Activated CD4-positive, alpha-beta memory T cell treated with anti-CD3 and anti-CD28 coated beads for 36 hours (primary cell): ENCODE results near the gene PRCD. TPM values are rescaled to one million over a fixed set of nuclear protein-coding genes. Genes with fewer than 3 reads are reported as not detected.
"Not testable (repeated sequence)": the region's sequence is repeated elsewhere in the genome, so short reads cannot be mapped to it uniquely, and the experiment has no call there.

ENCODE experiments used
- CTCF ChIA-PET: fragments of 350-600 bp; sonication (Branson Sonifier 250); formaldehyde crosslinking; loops from one replicate; lab custom pipeline; 2021; ENCODE audit warnings: antibody characterized with exemption, inconsistent platforms; lab: Charles Lee
- POLR2A ChIA-PET: fragments of 350-600 bp; sonication (Branson Sonifier 250); formaldehyde crosslinking; loops from one replicate; lab custom pipeline; 2021; ENCODE audit warnings: antibody characterized with exemption; lab: Charles Lee
- DNase-seq: peaks from one replicate; pipeline ENCODE4 v3.0.0-alpha.2; 2020
- H3K27ac Mint-ChIP-seq: one replicate; pipeline ENCODE4 v1.8.0; 2021; ENCODE audit warnings: mixed read lengths
- H3K27me3 Mint-ChIP-seq: one replicate; pipeline ENCODE4 v1.8.0; 2021; ENCODE audit warnings: mixed read lengths
- H3K36me3 Mint-ChIP-seq: one replicate; pipeline ENCODE4 v1.8.0; 2021; ENCODE audit warnings: mixed read lengths
- H3K4me1 Mint-ChIP-seq: one replicate; pipeline ENCODE4 v1.8.0; 2021; ENCODE audit warnings: low read depth, mixed read lengths
- H3K4me3 Mint-ChIP-seq: one replicate; pipeline ENCODE4 v1.8.0; 2021; ENCODE audit warnings: mild to moderate bottlenecking, mixed read lengths
- H3K9me3 Mint-ChIP-seq: one replicate; pipeline ENCODE4 v1.8.0; 2021; ENCODE audit warnings: mixed read lengths
- intact Hi-C: fragments of 100-400 bp; cut with micrococcal nuclease; formaldehyde crosslinking; loops from one replicate; pipeline ENCODE4 v1.15.1; 2023
- total RNA-seq, 2 experiments: library from RNA; stranded (reverse); gene quantifications; one replicate each; pipeline ENCODE4 v1.2.3, GENCODE V29; 2021

The PRCD gene
- total RNA-seq, 2 experiments from 2014 or later: not detected

DNA sequence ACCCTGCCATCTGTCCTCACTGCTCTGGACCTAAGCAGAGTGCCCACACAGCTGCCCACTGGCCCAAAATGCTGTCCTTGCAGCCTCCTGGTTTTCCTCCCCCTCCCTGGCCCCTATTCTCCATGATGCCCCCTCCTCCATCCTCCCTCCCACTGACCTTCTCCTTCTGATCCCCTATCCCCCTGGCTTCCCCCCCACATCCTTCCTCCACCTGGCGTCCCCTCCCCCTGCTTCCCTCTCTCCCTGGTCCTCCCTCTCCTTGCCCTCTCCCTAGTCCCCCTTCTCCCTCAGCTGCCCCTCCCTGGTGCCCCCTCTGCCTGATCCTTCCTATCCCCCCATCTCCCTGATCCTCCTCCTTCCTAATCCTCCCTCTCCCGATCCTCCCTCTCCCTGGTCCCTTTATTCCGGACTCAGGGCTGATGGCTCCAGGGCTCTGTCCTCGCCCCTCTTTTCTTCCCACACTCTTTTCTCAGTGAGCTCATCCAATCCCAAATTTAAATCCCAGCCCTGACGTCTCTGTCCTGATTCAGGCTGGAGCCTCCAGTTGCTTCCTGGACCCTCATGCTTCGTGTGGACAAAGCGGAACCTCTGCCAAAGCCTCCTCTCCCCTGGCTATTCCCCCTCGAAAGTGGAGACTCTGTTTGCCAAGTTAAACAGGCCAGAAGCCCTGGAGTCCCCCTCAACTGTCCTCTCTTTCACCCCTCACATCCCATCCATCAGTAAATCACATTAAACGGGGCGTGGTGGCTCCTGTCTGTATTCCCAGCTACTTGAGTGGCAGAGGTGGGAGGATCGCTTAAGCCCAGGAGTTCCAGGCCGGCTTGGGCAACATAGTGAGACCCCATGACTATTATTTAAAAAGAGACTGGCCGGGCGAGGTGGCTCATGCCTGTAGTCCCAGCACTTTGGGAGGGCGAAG, 20.5 kb upstream of the PRCD start:
- H3K4me3 Mint-ChIP-seq: no peak overlapping the region
- peaks cover 2% of the 10 kb centered on the region for H3K27me3 Mint-ChIP-seq
- ChIA-PET POLR2A (interaction anchor here (0.6 to 0.7 kb wide), 3 partner anchors 144 to 480 kb away, joined by 3 read pairs; no protein-coding TSS in a partner anchor), CTCF (interaction anchor here (0.5 to 4.9 kb wide), 5 partner anchors 38 to 163 kb away, joined by 3 to 42 read pairs (median 3); partner anchors contain the start of gene ST6GALNAC2)
- H3K36me3 Mint-ChIP-seq: no peaks in the 10 kb centered on the region
- H3K4me1 Mint-ChIP-seq: peaks cover 36% of the 10 kb centered on the region
- H3K27ac Mint-ChIP-seq: no peak overlapping the region
- no peaks in the 10 kb centered on the region for H3K9me3 Mint-ChIP-seq
- intact Hi-C loops: loop anchor here (5.0 kb wide), 2 partner anchors 67 to 337 kb away; partner anchors contain the start of gene UBE2O
- DNase-seq: no peak

DNA sequence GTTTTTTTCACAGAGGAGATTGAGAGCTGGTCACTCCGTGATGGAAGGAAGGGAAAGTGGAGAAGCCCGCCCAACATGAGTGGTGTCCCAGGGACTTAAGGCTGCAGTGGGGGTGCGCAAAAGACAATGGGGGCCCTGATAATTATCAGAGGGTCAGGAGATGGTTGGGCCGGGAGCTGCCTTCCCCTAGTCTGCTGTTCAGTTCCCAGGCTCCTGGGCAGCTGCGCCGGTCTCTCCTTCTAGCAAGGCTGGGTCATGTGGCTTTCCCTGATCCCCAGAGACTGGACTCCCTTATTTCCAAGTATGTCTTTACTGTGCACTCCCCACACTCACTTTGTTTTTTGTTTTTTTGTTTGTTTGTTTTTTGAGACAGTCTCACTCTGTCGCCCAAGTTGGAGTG, 18.6 kb upstream of the PRCD start:
- Mint-ChIP-seq H3K27ac (no peak overlapping the region), H3K36me3 (no peaks in the 10 kb centered on the region), H3K4me1 (peaks cover 23% of the 10 kb centered on the region), H3K4me3 (no peak overlapping the region), H3K27me3 (peaks cover 2% of the 10 kb centered on the region), H3K9me3 (no peaks in the 10 kb centered on the region)
- intact Hi-C loops: no loop called here
- POLR2A ChIA-PET: no interaction called here
- DNase-seq: no peak
- CTCF ChIA-PET: interaction anchor here (1.0 to 5.1 kb wide), 6 partner anchors 11 to 161 kb away, joined by 5 to 112 read pairs (median 24); no protein-coding TSS in a partner anchor

DNA sequence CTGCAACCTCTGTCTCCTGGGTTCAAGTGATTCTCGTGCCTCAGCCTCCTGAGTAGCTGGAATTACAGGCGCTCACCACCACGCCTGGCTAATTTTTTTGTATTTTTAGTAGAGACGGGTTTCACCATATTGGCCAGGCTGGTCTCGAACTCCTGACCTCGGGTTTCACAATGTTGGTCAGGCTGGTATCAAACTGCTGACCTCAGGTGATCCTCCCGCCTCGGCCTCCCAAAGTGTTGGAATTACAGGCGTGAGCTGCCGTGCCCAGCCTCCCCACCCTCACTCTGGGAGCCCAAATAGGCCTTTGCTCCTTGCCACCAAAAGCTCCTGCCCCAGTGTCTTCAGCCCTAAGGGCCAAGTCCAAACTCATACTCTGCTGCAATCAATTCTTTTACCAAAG, 18.2 kb upstream of the PRCD start:
- H3K27me3 Mint-ChIP-seq, H3K36me3 Mint-ChIP-seq, H3K4me3 Mint-ChIP-seq, H3K9me3 Mint-ChIP-seq, intact Hi-C loops, POLR2A ChIA-PET, DNase-seq, H3K27ac Mint-ChIP-seq: not testable (repeated sequence)
- H3K4me1 Mint-ChIP-seq: peaks cover 20% of the 10 kb centered on the region
- CTCF ChIA-PET: interaction anchor here (1.0 to 5.1 kb wide), 7 partner anchors 11 to 195 kb away, joined by 5 to 112 read pairs (median 16); no protein-coding TSS in a partner anchor

DNA sequence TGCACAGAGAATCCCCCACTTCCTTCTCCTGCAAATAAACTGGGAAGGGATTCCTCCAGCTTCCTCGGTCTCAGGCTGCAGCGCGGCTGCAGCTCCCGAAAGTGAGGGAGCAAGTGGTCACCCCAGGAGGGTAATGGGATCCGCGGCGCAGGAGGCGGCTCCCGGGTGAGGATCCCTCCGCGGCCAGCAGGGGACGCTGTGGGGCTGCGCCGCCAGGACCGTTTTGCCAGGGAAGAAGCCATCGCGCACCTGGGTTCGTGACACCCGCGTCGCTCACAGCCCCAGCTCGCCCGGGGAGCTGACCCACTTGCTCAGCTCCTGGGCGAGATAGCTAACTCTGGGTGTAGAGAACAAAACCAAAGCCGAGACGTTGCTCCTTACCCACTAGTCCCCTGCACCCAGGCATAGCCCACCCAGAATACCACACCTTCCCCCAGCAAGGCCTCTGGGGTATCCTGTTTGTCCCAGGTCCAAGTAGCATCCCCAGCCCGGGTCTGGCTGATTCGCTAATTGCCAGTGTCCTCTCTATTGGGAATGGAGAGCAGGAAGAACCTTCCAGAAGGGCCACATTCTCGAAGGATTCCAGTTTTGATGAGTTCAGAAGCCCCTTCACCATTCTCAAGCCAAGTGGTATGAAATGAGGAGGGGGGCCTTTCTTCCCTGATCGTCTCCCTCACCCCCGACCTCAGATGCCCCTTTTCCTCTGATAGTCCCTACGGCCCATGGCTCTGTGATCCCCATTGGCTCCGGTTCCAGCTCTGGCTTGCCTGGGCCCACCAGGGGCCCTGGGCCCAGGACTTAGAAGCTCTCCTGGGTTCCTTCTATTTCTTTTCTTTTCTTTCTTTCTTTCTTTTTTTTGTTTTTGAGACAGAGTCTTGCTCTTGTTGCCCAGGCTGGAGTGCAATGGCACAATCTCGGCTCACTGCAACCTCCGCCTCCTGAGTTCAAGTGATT, 16.5 kb upstream of the PRCD start:
- POLR2A ChIA-PET: interaction anchor here (0.8 to 0.9 kb wide), 2 partner anchors 34 kb away, joined by 3 read pairs; no protein-coding TSS in a partner anchor
- H3K9me3 Mint-ChIP-seq: no peaks in the 10 kb centered on the region
- CTCF ChIA-PET: interaction anchor here (0.6 to 5.1 kb wide), 39 partner anchors 9 to 1955 kb away, joined by 3 to 112 read pairs (median 7); partner anchors contain the start of genes PRCD, PRPSAP1, RHBDF2 and ST6GALNAC2
- peak; percentile 88 for DNase-seq
- H3K4me1 Mint-ChIP-seq: peaks cover 17% of the 10 kb centered on the region
- intact Hi-C loops: loop anchor here (1.0 kb wide), 1 partner anchor 101 kb away; no protein-coding TSS in a partner anchor
- H3K27ac Mint-ChIP-seq: no peak overlapping the region
- peaks cover 2% of the 10 kb centered on the region for H3K27me3 Mint-ChIP-seq
- H3K36me3 Mint-ChIP-seq: no peaks in the 10 kb centered on the region
- no peak overlapping the region for H3K4me3 Mint-ChIP-seq

DNA sequence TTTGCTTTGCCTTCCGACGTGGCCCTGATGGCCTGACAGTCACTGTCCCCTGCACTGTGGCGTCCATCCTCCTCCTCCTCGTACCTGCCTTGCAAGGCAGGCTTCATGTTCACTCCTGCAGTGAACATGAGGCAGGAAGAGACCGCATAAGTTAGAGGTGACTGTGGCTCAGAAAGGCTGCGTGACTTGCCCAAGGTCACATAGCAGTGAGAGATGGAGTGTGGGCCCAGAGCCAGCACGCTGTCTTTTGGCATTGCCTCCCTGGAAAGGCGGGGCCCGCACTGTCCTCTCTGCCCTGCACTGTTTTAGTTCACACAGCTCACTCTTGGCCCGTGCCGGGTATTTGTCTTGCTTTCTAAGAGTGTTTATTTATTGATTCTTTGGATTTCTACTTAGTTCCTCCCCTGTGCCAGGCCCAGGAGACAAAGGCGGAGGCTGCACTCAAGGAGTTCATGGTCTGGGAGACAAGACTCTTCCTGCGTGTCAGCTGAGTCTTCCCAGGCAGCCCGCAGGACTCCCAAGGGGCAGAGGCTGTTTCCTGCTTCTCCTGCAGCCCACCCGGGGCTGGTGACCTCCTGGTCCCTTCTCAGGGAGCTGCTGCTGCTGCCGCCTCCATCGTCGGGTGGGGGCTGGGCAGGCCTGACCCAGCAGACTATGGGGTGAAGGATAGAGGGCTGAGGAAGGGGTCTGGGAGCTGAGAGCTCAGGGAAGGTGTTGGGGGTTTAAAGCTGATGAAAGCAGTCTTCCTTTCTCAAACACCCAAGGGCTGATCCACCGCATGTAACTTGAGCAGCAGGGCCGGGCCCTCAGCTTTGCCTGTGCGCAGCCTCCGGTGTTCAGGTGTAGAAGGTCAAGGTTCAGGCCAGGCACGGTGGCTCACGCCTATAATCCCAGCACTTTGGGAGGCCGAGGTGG, 15.0 kb upstream of the PRCD start:
- peaks cover 2% of the 10 kb centered on the region for H3K27me3 Mint-ChIP-seq
- no peak overlapping the region for H3K27ac Mint-ChIP-seq
- no peaks in the 10 kb centered on the region for H3K9me3 Mint-ChIP-seq
- ChIA-PET CTCF (interaction anchor here (0.6 to 5.1 kb wide), 8 partner anchors 9 to 99 kb away, joined by 3 to 112 read pairs (median 15); partner anchors contain the start of gene ST6GALNAC2), POLR2A (interaction anchor here (0.8 kb wide), 1 partner anchor 32 kb away, joined by 3 read pairs; no protein-coding TSS in a partner anchor)
- intact Hi-C loops: no loop called here
- H3K4me1 Mint-ChIP-seq: peaks cover 18% of the 10 kb centered on the region
- H3K4me3 Mint-ChIP-seq: no peak overlapping the region
- no peak for DNase-seq
- H3K36me3 Mint-ChIP-seq: no peaks in the 10 kb centered on the region

DNA sequence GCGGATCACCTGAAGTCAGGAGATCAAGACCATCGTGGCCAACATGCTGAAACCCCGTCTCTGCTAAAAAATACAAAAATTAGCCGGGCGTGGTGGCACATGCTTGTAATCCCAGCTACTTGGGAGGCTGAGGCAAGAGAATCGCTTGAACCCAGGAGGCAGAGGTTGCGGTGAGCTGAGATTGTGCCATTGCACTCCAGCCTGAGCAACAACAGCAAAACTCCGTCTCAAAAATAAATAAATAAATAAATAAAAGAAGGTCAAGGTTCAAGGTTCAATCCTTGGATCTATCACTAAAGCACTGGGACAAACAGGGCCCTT, 14.4 kb upstream of the PRCD start:
- POLR2A ChIA-PET, H3K9me3 Mint-ChIP-seq: not testable (repeated sequence)

DNA sequence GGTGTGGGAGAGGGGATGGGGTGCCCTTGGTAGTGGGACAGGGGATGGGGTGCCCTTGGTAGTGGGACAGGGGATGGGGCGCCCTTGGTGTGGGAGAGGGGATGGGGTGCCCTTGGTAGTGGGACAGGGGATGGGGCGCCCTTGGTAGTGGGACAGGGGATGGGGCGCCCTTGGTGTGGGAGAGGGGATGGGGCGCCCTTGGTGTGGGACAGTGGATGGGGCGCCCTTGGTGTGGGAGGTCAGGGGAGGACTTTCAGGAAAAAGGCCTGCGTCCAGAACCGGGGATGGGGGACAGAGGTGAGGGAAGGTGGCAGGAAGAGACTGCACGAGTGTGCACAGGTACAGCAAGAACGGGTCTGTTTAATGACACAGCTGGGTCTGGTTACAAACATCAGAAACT, 12.8 kb upstream of the PRCD start:
- H3K27me3 Mint-ChIP-seq, H3K4me3 Mint-ChIP-seq, POLR2A ChIA-PET, DNase-seq, H3K9me3 Mint-ChIP-seq, intact Hi-C loops, H3K27ac Mint-ChIP-seq, H3K36me3 Mint-ChIP-seq: not testable (repeated sequence)
- H3K4me1 Mint-ChIP-seq: peaks cover 18% of the 10 kb centered on the region
- CTCF ChIA-PET: interaction anchor here (1.9 kb wide), 1 partner anchor 96 kb away, joined by 12 read pairs; no protein-coding TSS in a partner anchor

More for the DNA sequence above, 14.4 kb upstream of the PRCD start:
- H3K4me3 Mint-ChIP-seq, intact Hi-C loops, H3K36me3 Mint-ChIP-seq, H3K27me3 Mint-ChIP-seq, DNase-seq, H3K27ac Mint-ChIP-seq: not testable (repeated sequence)
- CTCF ChIA-PET: interaction anchor here (0.6 to 5.1 kb wide), 2 partner anchors 18 to 98 kb away, joined by 3 to 112 read pairs; no protein-coding TSS in a partner anchor
- H3K4me1 Mint-ChIP-seq: peaks cover 18% of the 10 kb centered on the region

DNA sequence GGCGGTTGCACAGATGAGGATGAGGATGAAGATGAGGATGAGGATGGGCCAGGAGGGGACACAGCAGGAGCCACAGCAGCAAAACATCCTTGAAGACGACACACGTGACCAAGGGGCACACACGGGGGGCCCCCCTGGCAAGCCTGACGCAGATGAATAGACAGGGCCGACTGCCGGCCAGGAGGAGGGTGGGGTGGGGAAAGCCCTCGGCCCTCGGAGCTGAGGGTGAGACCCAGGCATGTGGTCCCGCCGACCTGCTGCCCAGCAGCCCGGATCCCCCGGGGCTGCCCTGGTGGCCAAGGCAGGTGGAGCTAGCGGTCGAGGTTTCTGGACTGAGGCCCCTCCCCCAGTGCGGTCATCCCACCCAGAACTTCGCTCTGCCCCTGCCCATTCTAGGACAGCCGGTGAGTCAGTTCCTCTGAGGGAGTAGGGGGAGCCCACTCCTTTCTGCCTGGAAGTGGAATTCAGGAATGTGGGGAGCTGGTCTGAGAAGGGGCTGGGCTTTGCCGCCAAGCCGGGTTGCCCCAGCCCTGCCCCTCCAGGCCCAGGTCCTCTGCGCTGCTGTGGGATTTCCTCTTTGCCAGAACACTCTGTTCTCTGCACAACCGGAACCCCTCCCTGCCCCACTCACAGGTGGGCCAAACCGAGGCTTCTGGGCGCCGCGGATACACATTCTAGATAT, 12.3 kb upstream of the PRCD start:
- Mint-ChIP-seq H3K4me1 (peaks cover 18% of the 10 kb centered on the region), H3K27me3 (peaks cover 2% of the 10 kb centered on the region), H3K36me3 (no peaks in the 10 kb centered on the region), H3K9me3 (no peaks in the 10 kb centered on the region), H3K27ac (no peak overlapping the region), H3K4me3 (no peak overlapping the region)
- DNase-seq: peak; percentile 42
- POLR2A ChIA-PET: interaction anchor here (0.6 to 0.7 kb wide), 2 partner anchors 13 to 142 kb away, joined by 3 read pairs; no protein-coding TSS in a partner anchor
- CTCF ChIA-PET: interaction anchor here (0.8 to 1.9 kb wide), 5 partner anchors 19 to 99 kb away, joined by 3 to 12 read pairs (median 5); no protein-coding TSS in a partner anchor
- intact Hi-C loops: no loop called here

DNA sequence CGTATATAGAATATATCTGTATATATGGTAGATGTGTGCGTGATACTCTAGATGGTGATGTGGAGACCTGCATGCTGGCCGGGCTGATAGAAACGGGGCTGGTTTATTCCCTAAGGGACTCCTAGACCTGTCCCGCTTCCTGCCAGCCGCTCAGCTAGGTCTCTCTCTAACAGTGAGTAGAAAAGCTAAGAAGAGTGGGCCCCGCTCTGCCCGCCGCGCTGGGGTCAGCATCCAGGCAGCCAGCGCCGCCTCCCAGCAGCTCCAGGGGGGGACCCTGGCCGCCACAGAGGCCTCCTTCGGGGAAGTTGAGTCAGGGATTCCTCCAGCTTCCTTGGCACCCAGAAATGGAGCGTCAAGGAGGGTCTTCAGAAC, 11.7 kb upstream of the PRCD start:
- no peak overlapping the region for H3K4me3 Mint-ChIP-seq
- ChIA-PET POLR2A (interaction anchor here (0.6 to 0.7 kb wide), 2 partner anchors 14 to 143 kb away, joined by 3 read pairs; no protein-coding TSS in a partner anchor), CTCF (interaction anchor here (0.8 to 1.9 kb wide), 5 partner anchors 19 to 98 kb away, joined by 3 to 12 read pairs (median 5); no protein-coding TSS in a partner anchor)
- H3K4me1 Mint-ChIP-seq: peaks cover 16% of the 10 kb centered on the region
- H3K27me3 Mint-ChIP-seq: peaks cover 2% of the 10 kb centered on the region
- intact Hi-C loops: no loop called here
- DNase-seq: no peak
- H3K36me3 Mint-ChIP-seq: no peaks in the 10 kb centered on the region
- H3K27ac Mint-ChIP-seq: no peak overlapping the region
- H3K9me3 Mint-ChIP-seq: no peaks in the 10 kb centered on the region
